Measurements from ENCODE around the gene FHOD3. TPM values are rescaled to one million over a fixed set of nuclear protein-coding genes. Genes with fewer than 3 reads are reported as not detected.

FHOD3 gene
- total and polyA plus RNA-seq, 2 of the 8 experiments (the other 6 are each of a cell fraction or from before 2014, with no cell fraction given): 9.7 to 10.5 TPM

DNA sequence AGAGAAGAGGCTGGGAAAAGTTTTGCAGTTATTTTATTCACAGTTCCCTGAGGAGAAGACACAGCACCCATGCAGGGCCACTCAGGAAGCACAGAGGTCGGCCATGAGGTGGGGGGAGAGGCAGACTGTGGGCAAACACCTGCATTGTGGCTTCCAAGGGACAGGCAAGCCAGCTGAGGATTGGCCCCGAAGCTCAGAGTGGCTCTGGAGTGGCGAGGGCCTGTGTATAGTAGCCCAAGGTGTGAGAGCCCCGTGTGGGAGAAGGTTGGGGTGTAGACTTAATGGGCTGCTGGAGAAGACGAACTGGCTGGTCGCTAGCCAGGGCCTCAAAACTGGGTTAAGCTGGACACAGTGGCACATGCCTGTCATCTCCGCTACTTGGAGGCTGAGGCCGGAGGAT is 218.7 kb downstream of the FHOD3 start:
- POLR2A ChIA-PET (ENCODE audit: partially characterized antibody): interaction anchor here (0.7 kb wide), 1 partner anchor 1000 kb away, joined by 5 read pairs; no protein-coding TSS in a partner anchor
- 88% methylated on average over 8 of the region's 8 CpGs; no CpG with 5 or more reads in 1 of the 2 experiments for WGBS, 2 experiments (ENCODE audit: extremely low coverage in 1 of 2, insufficient coverage in 1 of 2, insufficient read length in 1 of 2, insufficient replicate concordance in 2 of 2, low coverage in 1 of 2, low lambda C conversion rate in 2 of 2, missing lambda C conversion rate in 1 of 2)
- H3K4me3 ChIP-seq (ENCODE audit: extremely low read depth in 1 of 4, insufficient read depth in 2 of 4, low read depth in 3 of 4, low read length in 4 of 4): no peak overlapping the region

More for the DNA sequence above, 218.7 kb downstream of the FHOD3 start:
- no peak overlapping the region for H2BK15ac ChIP-seq (ENCODE audit: low read length)
- no peak overlapping the region for H3K14ac ChIP-seq (ENCODE audit: insufficient read length)
- H2AFZ ChIP-seq (ENCODE audit: low read length): no peak overlapping the region
- H3K9ac ChIP-seq (replicated peaks in 1 of 4; ENCODE audit: extremely low read depth in 1 of 4, low read depth in 3 of 4, low read length in 3 of 4): no peak overlapping the region
- CTCF ChIA-PET (ENCODE audit: partially characterized antibody): interaction anchor here (0.6 to 2.3 kb wide), 12 partner anchors 12 to 1471 kb away, joined by 3 to 7 read pairs (median 3); no protein-coding TSS in a partner anchor
- TF ChIP-seq RFX5 (IDR thresholded peaks at IDR 0.05; ENCODE audit: borderline replicate concordance, low read depth, low read length) (no peak), MAFK (IDR thresholded peaks at IDR 0.05; ENCODE audit: low read depth, low read length) (no peak), CHD1 (IDR thresholded peaks at IDR 0.05; ENCODE audit: low read depth, low read length) (no peak), TAF7 (optimal IDR thresholded peaks at IDR 0.05; ENCODE audit: borderline replicate concordance, low read depth, low read length) (no peak), YY1 (IDR thresholded peaks at IDR 0.05; ENCODE audit: low read depth, low read length) (no peak), EP300 (IDR thresholded peaks at IDR 0.05; ENCODE audit: borderline replicate concordance in 1 of 2, low read depth in 2 of 2, low read length in 2 of 2) (no peak), ZNF274 (IDR thresholded peaks at IDR 0.05; ENCODE audit: borderline replicate concordance, extremely low read depth, low read length) (no peak), RNF2 (IDR thresholded peaks at IDR 0.05; ENCODE audit: borderline replicate concordance, low read depth, low read length, missing control alignments, poor library complexity, severe bottlenecking) (no peak), NRF1 (IDR thresholded peaks at IDR 0.05; ENCODE audit: low read depth, low read length) (no peak)
- H2BK12ac ChIP-seq (ENCODE audit: low read depth, low read length): no peak overlapping the region
- no peak overlapping the region for H4K5ac ChIP-seq (ENCODE audit: insufficient read length, low read depth, low read length)
- H4K20me1 ChIP-seq (replicated peaks in 1 of 2; ENCODE audit: control insufficient read depth in 1 of 2, insufficient read depth in 2 of 2, low read length in 2 of 2): no peaks in the 10 kb centered on the region
- no peaks in the 10 kb centered on the region for H3K36me3 ChIP-seq (ENCODE audit: control insufficient read depth in 2 of 4, insufficient read depth in 4 of 4, low read length in 3 of 4)
- peak in 1 of 2 experiments; percentile 30 for DNase-seq (ENCODE audit: low read depth in 1 of 2, low spot score in 2 of 2)
- no peak overlapping the region for H2BK120ac ChIP-seq (replicated peaks; ENCODE audit: low read depth, low read length)
- H2BK20ac ChIP-seq (ENCODE audit: low read length): no peak overlapping the region
- no peak overlapping the region for H3K23ac ChIP-seq (ENCODE audit: insufficient read length)
- no peak overlapping the region for H3K18ac ChIP-seq (ENCODE audit: extremely low read depth, low read length)
- FAIRE-seq: no peak
- H3K56ac ChIP-seq (replicated peaks; ENCODE audit: insufficient read length, low read depth, low read length): no peak overlapping the region
- no peak overlapping the region for H3K4me2 ChIP-seq (ENCODE audit: insufficient read depth in 1 of 2, low read depth in 2 of 2, low read length in 2 of 2)
- no peak overlapping the region; the same call in 1 of the 2 replicates for H4K8ac ChIP-seq (ENCODE audit: extremely low read depth, insufficient read depth, low read length)
- H3K9me3 ChIP-seq (ENCODE audit: insufficient read depth in 2 of 2, low read depth in 1 of 2, low read length in 1 of 2): no peaks in the 10 kb centered on the region
- no peak overlapping the region for H4K91ac ChIP-seq (replicated peaks; ENCODE audit: insufficient read length, low read length)
- H2AK5ac ChIP-seq (ENCODE audit: low read depth, low read length): no peak overlapping the region
- no peaks in the 10 kb centered on the region for H3K79me2 ChIP-seq (ENCODE audit: control insufficient read depth in 1 of 2, insufficient read depth in 2 of 2, low read length in 2 of 2)
- no peak overlapping the region for H3K4ac ChIP-seq (replicated peaks; ENCODE audit: insufficient read length, low read depth, low read length)
- H3K23me2 ChIP-seq (ENCODE audit: low read depth, low read length): no peaks in the 10 kb centered on the region
- H3K79me1 ChIP-seq (ENCODE audit: low read depth, low read length): 0 out of 2 replicates have a peak, but pooled peaks cover 3% of the 10 kb centered on the region
- H3K27ac ChIP-seq (ENCODE audit: low read depth, low read length): no peak overlapping the region
- peaks cover 0 to 4% (median 2%) of the 10 kb centered on the region in 4 experiments; a peak in 4 of 7 replicates for H3K4me1 ChIP-seq (replicated peaks in 1 of 4; ENCODE audit: control insufficient read depth in 3 of 4, insufficient read depth in 4 of 4, low read length in 3 of 4)
- H2BK5ac ChIP-seq (ENCODE audit: low read depth, low read length): no peak overlapping the region
- H3K27me3 ChIP-seq (replicated peaks in 1 of 4; ENCODE audit: control insufficient read depth in 3 of 4, extremely low read depth in 1 of 4, insufficient read depth in 3 of 4, low read length in 3 of 4): no peaks in the 10 kb centered on the region
